NCI-H1694 treated with DMSO at 0.1 percent for 48 hours (cell line): Measurements from ENCODE around the gene MX2.
"Not testable (repeated sequence)": the region's sequence is repeated elsewhere in the genome, so short reads cannot be mapped to it uniquely, and the experiment has no call there.

Experiments
- DNase-seq: peaks from one replicate; lab custom pipeline; 2025; lab: John Stamatoyannopoulos, UW

MX2 gene

DNA sequence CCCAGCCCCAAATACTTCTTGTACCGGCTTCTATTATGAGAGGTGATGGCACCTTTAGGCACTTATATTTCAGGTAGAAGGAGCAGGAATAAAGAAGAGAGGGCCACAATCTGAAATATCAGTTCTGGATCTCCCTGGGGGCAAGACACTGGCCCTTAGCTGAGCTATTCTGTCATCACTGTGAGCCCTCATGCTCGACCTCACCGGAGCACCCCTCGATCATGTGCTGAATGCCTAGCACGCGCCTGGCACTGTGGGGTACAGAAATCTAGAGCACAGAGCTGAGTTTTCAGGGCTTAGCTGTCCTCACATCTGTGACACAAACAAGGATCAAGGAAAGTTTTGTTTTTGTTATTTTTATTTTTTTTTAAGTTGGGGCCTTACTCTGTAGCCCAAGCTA, 56.6 kb downstream of the MX2 start:
- no peak for DNase-seq

DNA sequence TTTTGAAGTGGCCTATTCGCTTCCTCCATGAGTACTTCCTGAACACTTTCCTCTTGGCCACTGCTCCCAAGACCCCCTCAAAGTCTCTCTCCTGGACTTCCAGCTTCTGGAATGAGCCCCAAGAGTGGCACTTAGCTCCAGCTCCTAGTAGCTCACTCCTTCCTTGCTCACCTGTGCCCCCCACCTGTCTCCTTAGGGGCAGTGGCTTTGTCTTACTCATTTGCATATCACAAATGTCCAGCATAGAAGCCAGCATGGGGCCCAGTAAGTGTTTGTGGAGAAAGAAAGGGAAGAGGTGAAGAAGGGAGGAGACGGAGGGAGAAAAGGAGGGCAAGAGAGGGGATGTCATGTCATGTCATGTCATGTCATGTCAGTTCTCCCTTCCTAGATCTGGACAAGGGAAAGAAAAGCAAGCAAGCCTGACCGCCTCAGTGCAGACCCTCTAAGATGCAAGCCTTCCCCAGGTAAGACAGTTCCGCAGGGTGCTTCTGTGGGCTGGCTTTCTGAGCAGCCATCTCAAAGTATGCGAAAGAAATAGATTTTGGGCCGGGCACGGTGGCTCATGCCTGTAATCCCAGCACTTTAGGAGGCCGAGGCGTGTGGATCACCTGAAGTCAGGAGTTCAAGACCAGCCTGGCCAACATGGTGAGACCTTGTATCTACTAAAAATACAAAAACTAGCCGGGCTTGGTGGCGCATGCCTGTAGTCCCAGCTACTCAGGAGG, 57.3 kb downstream of the MX2 start:
- no peak for DNase-seq

DNA sequence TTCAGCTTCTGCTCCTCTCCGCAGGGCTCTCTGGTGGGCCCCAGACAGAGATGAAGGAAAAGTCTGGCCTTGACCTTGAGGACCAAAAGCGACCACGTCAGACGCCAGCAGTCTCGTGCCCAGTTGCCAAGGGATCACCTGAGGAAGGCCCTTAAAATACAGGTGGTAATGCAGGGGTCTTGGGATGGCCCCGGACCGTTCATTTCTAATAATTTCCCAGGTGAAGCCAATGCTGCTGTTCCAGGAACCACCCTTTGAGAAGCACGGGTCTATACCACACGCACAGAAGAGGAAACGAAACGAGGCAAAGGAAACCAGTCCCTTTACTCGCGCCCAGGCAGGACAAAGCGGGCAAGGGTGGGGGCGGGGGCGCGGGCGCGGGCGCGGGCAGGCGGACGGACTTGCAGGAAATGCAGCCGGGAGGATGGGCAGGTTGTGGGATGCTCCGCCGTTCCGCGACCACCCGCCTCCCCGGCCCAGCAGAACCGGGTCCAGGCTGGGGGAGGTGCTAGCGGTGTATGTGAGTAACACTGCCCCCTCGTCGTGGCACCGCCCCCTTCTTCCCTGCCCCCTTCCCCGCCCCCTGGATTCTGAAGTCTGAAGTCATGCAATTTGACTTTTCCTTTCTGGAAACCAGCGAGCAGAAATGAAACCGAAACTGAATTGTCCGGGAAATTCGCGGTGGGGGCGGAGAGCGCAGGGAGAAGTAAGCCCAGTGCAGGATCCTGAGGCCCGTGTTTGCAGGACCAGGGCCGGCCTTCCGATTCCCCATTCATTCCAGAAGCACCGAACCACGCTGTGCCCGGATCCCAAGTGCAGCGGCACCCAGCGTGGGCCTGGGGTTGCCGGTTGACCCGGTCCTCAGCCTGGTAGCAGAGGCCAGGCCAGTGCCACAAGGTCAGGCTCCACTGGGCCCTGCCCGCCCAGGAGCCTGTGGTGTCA, 58.4 kb downstream of the MX2 start:
- DNase-seq: no peak

DNA sequence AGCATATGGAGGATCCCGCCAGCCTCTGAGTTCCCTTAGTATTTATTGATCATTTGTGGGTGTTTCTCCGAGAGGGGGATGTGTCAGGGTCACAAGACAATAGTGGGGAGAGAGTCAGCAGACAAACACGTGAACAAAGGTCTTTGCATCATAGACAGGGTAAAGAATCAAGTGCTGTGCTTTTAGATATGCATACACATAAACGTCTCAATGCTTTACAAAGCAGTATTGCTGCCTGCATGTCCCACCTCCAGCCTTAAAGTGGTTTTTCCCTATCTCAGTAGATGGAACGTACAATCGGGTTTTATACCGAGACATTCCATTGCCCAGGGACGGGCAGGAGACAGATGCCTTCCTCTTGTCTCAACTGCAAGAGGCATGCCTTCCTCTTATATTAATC, 59.2 kb downstream of the MX2 start:
- DNase-seq: not testable (repeated sequence)

DNA sequence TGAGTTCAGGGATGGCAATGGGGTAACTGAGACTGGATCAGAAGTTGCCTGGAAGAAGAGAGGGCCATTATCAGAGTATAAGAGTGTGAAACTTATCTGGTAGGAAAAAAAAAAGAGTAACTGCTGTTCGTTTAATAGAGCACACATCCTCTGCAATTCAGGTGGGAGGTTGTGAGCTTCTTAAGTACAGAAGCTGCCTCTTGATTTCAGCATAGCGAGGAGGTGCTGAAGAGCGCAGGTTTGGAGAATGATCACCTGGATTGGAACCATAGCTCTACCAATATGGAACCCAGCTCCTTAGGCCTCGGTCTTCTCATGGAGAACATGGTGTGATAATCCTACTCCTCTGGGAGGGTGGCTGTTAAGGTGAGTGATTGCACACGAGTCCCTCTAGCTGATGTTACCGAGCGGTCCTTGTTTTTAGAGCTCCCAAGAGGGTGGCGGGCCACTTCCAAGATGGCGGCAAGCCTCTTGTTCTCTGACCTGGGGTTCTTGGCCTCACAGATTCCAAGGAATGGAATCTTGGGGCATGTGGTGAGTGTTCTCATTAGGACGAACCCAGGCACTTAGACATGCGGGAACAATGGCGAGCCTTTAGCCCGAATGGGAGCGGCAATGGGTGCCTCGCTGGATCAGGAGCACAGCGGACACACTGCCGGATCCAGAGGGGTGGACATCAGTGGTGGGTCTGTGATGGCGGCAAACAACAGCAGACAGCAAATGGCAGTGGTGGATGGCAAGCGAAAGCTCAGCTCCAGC, 60.9 kb downstream of the MX2 start:
- DNase-seq: no peak

DNA sequence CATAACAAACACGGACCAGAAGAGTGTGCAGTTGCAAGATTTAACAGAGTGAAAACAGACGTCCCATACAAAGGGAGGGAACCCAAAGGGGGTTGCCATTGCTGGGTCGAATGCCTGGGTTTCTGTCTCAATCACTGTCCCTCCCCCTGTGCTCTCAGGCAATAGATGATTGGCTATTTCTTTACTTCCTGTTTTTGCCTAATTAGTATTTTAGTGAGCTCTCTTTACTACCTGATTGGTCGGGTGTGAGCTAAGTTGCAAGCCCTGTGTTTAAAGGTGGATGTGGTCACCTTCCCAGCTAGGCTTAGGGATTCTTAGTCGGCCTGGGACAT, 61.4 kb downstream of the MX2 start:
- not testable (repeated sequence) for DNase-seq

DNA sequence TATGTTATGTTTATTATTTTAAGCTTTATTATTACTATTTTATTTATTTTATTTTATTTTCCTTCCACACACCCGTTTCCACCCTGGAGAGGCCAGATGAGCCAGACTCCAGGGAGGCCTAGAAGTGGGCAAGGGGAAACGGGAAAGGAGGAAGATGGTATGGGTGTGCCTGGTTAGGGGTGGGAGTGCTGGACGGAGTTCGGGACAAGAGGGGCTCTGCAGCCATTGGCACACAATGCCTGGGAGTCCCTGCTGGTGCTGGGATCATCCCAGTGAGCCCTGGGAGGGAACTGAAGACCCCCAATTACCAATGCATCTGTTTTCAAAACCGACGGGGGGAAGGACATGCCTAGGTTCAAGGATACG, 63.7 kb downstream of the MX2 start:
- no peak for DNase-seq

DNA sequence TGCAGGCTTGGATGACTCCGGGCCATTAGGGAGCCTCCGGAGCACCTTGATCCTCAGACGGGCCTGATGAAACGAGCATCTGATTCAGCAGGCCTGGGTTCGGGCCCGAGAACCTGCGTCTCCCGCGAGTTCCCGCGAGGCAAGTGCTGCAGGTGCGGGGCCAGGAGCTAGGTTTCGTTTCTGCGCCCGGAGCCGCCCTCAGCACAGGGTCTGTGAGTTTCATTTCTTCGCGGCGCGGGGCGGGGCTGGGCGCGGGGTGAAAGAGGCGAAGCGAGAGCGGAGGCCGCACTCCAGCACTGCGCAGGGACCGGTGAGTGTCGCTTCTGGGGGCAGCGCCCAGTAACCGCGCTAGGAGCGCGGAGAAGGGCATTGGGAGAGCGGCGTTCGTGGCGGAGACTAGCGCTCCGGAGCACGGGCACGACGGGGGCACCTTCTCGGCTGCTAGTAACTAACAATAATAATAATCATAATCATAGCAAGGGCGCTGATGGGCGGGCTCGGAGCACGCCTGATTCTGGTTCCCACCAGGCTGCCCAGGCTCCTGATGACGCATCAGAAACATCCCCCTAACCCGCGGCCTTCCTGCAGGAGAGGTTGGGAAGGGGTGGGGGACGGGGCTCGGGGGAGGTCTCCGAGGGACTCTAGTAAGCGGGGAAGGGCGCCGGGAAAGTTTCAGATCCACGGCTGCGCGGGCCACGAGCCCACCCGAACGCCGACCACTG, 64.3 kb downstream of the MX2 start, which contains the start of gene MX1:
Gene MX1 (plus strand): TSS at position 286 of the 722 bp plus-strand sequence. CDS start 5,832 bp downstream, outside the sequence.
- DNase-seq: no peak

DNA sequence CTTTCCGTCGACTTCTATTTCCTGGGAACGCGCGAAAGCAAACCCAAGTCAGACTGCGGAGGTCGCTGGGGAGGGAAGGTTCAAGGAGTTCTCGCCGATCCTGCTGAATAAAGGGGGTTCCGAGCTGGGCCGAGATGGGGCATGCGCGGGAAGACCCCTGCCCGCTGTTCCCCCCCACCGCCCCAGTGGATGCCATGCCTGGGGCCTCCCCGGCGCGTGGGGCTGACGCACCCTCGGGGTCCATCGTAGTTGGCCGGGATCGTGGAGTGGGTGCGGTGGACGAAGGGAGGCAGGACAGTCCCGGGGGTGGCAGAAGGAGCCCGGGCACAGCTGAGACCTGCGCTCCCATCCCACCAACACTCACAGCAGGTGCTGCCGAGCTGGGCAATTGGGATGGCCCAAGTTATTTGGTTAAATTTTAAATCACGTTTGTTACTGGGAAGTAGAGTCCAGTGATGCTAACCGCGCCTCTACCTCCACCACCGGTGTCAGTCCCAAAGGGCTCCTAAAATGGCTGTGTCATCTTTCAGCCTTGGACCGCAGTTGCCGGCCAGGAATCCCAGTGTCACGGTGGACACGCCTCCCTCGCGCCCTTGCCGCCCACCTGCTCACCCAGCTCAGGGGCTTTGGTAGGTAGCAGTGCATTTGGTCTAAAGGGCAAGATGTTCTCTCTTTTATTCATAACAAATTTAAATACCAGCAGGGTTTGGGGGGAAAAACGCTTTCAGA, 65.0 kb downstream of the MX2 start:
- no peak for DNase-seq

DNA sequence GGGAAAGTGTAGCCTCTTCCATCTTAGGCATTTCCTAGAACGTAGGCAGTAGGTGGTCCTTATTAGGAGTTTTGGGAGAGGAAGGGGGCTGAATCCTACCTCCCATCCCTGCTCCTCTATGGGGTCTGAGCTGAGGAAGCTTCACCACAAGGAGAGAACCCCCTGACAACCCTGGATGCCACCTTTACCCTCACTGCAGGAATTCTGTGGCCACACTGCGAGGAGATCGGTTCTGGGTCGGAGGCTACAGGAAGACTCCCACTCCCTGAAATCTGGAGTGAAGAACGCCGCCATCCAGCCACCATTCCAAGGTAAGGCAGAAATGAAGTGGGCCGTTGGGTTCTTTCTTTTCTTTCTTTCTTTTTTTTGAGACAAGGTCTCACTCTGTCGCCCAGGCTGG, 65.7 kb downstream of the MX2 start:
- DNase-seq: no peak

DNA sequence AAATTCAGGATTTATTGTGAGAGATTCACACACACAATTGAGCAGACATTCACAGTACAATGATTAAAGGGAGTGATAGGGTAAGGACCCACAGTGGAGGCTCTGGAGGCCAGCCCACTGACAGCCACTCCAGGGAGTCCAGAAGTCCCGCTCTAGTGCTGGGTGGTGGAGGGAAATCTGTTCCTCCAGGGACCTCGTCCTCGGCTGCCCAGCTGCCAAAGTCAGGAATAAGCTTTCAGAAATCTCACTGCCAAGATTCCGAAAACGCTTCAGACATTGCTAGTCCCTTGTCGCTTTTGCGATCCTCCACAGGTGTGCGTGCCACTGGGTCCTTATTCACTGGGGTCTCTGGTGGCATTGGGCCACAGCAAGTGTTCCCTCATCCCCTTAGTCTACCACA, 66.5 kb downstream of the MX2 start:
- no peak for DNase-seq

DNA sequence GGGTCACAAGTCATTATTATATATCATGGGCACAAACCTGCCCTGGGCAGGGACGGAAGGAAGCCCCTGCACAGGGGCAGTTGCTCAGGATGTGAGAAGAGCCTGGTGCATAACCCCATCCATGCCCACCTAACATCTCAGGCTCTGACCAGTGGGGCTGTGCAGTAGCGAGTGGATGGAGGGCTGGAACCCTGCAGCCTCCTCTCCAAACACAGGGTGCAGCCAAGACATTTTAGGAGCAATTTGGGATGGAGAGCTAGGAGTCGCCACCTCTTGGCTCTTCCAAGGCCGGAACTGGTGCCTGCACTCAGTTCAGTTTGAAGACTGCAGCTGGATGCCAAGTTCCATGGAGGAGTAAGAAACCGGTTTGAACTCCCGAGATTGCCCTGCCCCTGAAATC, 67.0 kb downstream of the MX2 start:
- no peak for DNase-seq

DNA sequence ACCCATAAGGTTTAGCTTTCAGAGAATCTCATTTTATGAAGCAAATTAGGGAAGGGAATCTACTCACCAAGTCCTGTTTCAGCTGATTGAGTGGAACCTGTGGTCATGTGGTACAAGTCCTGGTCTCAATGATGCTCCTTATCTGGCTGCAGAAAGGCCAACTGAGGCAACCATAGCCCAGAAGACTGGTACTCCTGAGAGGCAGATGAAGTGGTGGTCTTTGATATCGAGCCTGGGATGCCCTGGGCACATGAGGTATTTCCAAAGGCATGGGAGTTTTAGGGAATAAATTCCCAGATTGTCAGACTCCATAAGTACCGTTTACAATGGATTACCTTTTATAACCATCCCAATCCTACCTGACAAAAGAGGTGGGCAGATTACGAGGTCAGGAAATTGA, 67.5 kb downstream of the MX2 start:
- no peak for DNase-seq

DNA sequence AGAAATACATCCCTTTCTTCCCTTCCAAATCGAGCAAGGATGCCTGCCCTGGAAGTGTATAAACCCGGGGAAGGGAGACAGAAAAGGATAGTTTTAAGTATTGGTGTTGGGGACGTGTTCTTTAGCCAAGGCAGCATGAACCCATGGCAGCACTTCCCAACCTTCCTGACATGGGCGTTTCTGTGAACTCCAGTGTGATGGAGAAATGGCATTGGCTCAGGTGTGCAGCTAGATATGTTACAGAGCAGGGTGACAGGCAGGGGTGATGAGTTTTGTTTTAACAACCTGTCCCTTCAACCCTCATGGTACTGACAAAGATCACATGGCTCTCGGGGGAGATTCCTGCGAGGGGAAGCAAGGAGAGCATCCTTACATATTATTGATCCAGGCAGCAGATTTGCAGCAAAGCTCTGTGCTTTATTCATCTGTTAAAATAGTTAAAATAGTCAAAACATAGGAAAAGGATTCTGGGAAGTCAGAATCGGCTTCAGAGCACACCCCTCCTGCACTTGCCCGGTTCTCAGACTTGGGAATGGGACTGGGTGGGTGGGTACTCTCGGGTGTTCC, 68.2 kb downstream of the MX2 start:
- no peak for DNase-seq

DNA sequence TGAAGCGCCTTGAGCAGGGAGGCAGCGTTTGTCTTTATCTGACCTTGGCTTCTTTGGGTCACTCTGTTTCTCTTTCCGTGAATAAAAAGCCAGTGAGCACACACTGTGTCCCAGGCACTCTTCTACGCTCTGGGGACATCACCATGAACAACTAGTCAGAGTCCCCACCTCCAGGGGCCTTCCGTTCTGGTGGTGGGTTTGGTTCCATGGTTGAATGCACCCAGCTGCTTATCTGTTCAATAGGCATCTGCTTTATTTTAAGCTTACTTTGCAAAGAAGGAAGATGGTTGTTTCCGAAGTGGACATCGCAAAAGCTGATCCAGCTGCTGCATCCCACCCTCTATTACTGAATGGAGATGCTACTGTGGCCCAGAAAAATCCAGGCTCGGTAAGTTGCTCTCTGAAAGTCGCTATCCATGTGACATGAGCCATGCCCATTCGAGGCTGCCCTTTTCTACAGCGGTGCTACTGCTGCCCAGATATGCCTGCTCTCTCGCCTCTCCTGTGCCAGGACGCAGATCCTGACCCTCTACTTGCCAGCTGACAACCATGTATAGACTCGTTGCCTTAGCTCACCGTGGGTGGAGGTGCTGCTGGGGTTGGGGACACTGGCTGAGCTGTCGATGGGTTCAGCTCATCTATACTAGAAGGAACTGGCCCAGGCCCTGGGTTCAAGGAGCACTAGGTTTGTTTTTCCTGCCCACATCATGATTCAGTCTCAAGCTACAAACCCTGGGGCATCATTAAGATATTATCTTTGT, 70.1 kb downstream of the MX2 start:
- no peak for DNase-seq

DNA sequence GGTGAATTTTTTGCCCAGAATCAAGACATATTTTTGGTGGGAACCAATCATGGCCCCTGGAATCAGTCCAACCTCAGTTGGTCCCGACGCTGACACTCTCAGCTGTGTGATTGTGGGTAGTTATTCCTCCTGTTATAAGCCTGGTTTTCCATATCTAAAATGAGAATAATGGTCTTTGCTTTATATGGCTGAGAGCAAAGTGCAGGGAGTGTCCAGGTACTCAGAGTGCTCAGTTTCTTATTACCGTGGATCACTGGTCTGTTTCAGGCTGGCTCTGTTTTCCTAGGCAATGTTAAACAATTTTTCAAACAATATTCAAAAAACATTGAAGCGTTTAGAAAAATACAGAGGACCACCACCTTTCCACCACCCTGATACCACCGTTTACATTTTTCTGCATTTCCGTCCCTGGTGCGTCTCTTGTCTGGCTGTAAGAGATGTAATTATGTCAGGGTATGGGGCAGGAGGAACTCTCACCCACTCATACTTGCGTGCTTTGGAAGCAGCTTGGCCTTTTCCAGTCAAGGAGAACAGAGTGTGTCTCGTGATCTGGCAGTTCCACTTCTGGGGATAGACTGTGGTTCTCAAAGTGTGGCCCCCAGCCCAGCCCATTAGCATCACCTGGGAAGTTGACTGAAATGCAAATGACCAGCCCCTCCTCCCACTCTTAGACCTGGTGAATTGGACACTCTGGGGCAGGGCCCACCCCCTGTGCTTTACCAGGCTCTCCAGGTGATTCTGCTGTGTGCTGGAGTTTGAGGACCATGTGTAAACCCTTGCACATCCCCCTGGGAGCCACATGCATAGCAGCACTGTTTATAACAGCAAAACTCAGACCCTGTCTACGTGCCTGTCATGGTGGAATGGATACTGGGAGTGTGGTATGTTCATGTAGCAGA, 71.0 kb downstream of the MX2 start:
- no peak for DNase-seq

DNA sequence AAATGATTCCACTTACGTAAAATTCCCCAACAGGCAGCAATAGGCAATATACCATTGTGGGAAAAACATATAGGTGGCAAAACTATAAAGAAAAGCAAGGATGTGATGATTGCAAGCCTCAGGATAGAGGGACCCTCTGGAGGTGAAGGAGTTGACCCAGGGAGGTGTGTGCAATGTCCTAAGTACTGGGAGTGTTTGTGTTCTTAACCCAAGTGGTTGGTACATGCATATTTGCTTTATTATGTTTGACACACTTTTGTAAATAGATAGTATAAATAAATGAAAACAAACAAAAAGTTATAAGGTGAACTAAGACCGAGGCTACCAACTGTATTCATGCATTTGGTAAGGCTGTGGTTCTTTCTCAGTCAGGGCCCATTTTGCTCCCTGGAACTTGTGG, 71.7 kb downstream of the MX2 start:
- DNase-seq: no peak

DNA sequence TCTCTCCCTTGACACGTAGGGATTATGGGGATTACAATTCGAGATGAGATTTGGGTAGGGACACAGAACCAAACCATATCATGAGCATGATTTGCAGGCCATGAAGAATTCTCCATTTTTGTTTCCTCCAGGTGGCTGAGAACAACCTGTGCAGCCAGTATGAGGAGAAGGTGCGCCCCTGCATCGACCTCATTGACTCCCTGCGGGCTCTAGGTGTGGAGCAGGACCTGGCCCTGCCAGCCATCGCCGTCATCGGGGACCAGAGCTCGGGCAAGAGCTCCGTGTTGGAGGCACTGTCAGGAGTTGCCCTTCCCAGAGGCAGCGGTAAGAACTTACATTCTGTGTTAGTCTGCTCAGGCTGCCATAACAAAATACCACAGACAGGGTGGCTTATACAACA, 73.9 kb downstream of the MX2 start:
- no peak for DNase-seq

DNA sequence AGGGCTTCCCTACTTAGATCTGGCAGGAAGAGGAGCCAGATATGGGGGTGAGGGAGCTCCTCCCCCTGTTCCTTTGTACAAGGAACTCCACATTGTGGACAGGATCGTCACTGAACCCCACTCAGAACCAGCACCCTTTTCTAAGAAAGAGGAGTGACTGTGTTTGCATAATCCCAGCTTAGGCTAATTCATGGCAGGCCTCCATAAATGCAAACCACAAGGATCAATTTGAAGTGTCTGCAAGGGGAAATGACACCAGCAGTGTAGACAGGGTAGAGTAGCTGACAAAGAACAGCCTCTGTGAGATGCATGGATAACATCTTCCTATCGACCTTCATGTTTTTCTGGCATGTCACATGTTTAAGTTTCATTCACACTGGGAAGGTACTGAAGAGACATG, 75.9 kb downstream of the MX2 start:
- DNase-seq: no peak
